Glutamatergic neuron (in vitro differentiated cells): ENCODE results near the gene STAT5A. TPM values are rescaled to one million over a fixed set of nuclear protein-coding genes. Genes with fewer than 3 reads are reported as not detected.

Experiments
- DNase-seq: peaks from one replicate; pipeline ENCODE4 v3.0.0; 2022
- H3K27ac Mint-ChIP-seq: one replicate; pipeline ENCODE4 v1.8.0; 2020; ENCODE audit warnings: mild to moderate bottlenecking, mixed read lengths, inconsistent platforms; ENCODE audit not compliant: unreplicated experiment
- H3K27me3 Mint-ChIP-seq: one replicate; pipeline ENCODE4 v1.8.0; 2020; ENCODE audit warnings: mild to moderate bottlenecking, moderate library complexity, mixed read lengths, inconsistent platforms; ENCODE audit not compliant: unreplicated experiment
- H3K36me3 Mint-ChIP-seq: one replicate; pipeline ENCODE4 v1.8.0; 2020; ENCODE audit warnings: mild to moderate bottlenecking, mixed read lengths, inconsistent platforms; ENCODE audit not compliant: unreplicated experiment
- H3K4me1 Mint-ChIP-seq: one replicate; pipeline ENCODE4 v1.8.0; 2020; ENCODE audit warnings: mild to moderate bottlenecking, low read depth, mixed read lengths, inconsistent platforms; ENCODE audit not compliant: unreplicated experiment
- H3K4me3 Mint-ChIP-seq: one replicate; pipeline ENCODE4 v1.8.0; 2020; ENCODE audit warnings: mild to moderate bottlenecking, mixed read lengths, inconsistent platforms; ENCODE audit not compliant: unreplicated experiment
- H3K9me3 Mint-ChIP-seq: one replicate; pipeline ENCODE4 v1.8.0; 2020; ENCODE audit warnings: mild to moderate bottlenecking, moderate library complexity, mixed read lengths, inconsistent platforms; ENCODE audit not compliant: unreplicated experiment
- CTCF ChIP-seq: fragments of 200-600 bp; sonication (generic); IDR thresholded peaks from one replicate; pipeline ENCODE4 v1.5.0; 2021; ENCODE audit not compliant: partially characterized antibody, unreplicated experiment
- total RNA-seq: library from RNA; stranded (reverse); fragmentation: NEBNext Ultra II Directional; extraction: Animal tissue kit (Norgen Biotek cat#: 25700); gene quantifications from one replicate; pipeline ENCODE4 v1.2.1, GENCODE V29; 2021; ENCODE audit not compliant: unreplicated experiment

STAT5A gene
- total RNA-seq, 1 donor from 2014 or later: 3.4 TPM

- H3K4me1 Mint-ChIP-seq: peaks cover under 1% of the 10 kb centered on the region
- no peak overlapping the region for H3K27ac Mint-ChIP-seq
- no peaks in the 10 kb centered on the region for H3K9me3 Mint-ChIP-seq
- no peak for TF ChIP-seq CTCF
- no peaks in the 10 kb centered on the region for H3K27me3 Mint-ChIP-seq
- no peaks in the 10 kb centered on the region for H3K36me3 Mint-ChIP-seq
- no peak overlapping the region for H3K4me3 Mint-ChIP-seq
- DNase-seq: no peak
Observed at GRCh38 chr17:42266462-42266861, 21.8 kb upstream of the STAT5A start.

GRCh38 chr17:42266918-42267766 lies 21.2 kb upstream of the STAT5A start:
- Mint-ChIP-seq H3K27ac (no peak overlapping the region), H3K27me3 (no peaks in the 10 kb centered on the region), H3K36me3 (no peaks in the 10 kb centered on the region), H3K4me1 (peaks cover 4% of the 10 kb centered on the region), H3K4me3 (no peak overlapping the region), H3K9me3 (no peaks in the 10 kb centered on the region)
- TF ChIP-seq CTCF: no peak
- no peak for DNase-seq

DNA sequence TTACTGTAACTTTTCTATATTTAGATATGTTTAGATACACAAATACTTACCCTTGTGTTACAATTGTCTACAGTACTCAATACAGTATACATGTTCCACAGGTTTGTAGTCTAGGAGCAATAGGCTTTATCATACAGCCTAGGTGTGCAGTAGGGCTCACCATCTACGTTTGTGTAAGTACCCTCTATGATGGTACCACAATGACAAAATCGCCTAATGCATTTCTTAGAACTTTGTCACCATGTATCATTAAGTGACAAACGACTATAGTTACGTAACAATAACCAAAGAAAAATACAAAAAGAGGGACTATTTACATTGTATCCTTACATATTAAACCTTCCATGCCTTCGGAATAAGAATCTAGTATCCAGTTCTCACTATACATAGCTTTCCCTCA lies 20.1 kb upstream of the STAT5A start:
- Mint-ChIP-seq H3K4me1 (peaks cover 6% of the 10 kb centered on the region), H3K9me3 (no peaks in the 10 kb centered on the region), H3K36me3 (no peaks in the 10 kb centered on the region), H3K27me3 (no peaks in the 10 kb centered on the region), H3K27ac (no peak overlapping the region), H3K4me3 (no peak overlapping the region)
- no peak for DNase-seq
- TF ChIP-seq CTCF: no peak

DNA sequence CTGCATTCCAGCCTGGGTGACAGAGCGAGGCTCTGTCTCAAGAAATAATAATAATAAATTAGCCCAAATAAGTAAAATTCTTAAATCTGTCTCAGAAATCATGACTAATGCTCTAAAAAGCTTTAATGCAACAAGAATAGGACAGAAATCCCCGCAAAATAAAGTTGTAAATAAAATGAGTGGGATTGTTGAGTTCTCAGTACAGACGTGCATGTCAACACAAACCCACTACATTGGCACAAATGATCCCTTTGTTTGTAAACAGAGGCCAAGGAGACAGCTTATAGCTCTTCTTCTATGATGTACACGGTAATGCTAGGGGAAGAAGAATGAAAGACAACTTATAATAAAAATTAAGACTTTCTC lies 18.1 kb upstream of the STAT5A start:
- no peaks in the 10 kb centered on the region for H3K9me3 Mint-ChIP-seq
- H3K27me3 Mint-ChIP-seq: peaks cover 2% of the 10 kb centered on the region

More for the DNA sequence above, 18.1 kb upstream of the STAT5A start:
- DNase-seq: no peak
- Mint-ChIP-seq H3K36me3 (no peaks in the 10 kb centered on the region), H3K4me3 (no peak overlapping the region), H3K4me1 (peaks cover 16% of the 10 kb centered on the region), H3K27ac (no peak overlapping the region)
- no peak for TF ChIP-seq CTCF
